SK-N-SH treated with all-trans-retinoic acid at 6 μM for 48 hours (cell line): ENCODE data around the gene PRF1.

ENCODE experiments used
- ARNTL ChIP-seq: fragments of 450-650 bp; formaldehyde crosslinking; IDR thresholded peaks from 2 replicates; pipeline ENCODE4 v1.5.0; 2020; ENCODE audit warnings: low read depth, mild to moderate bottlenecking, moderate library complexity, borderline replicate concordance
- CSDC2 ChIP-seq: fragments of 250-450 bp; sonication (Bioruptor Pico); IDR thresholded peaks from 2 replicates; pipeline ENCODE4 v1.5.0; 2020; ENCODE audit warnings: mild to moderate bottlenecking, moderate library complexity
- OSR1 ChIP-seq: fragments of 250-450 bp; sonication (Bioruptor Pico); IDR thresholded peaks from 2 replicates; pipeline ENCODE4 v1.8.0; 2022; ENCODE audit warnings: moderate library complexity, mild to moderate bottlenecking, inconsistent platforms
- PPARA ChIP-seq: fragments of 250-450 bp; sonication (Bioruptor Pico); IDR thresholded peaks from 2 replicates; pipeline ENCODE4 v1.5.0; 2020; ENCODE audit warnings: mild to moderate bottlenecking, borderline replicate concordance
- SNAI2 ChIP-seq: fragments of 250-450 bp; sonication (Bioruptor Pico); IDR thresholded peaks from 2 replicates; pipeline ENCODE4 v1.5.0; 2020; ENCODE audit warnings: mild to moderate bottlenecking, moderate library complexity
- TCF4 ChIP-seq: fragments of 250-450 bp; sonication (Bioruptor Pico); IDR thresholded peaks from 2 replicates; pipeline ENCODE4 v1.8.0; 2021; ENCODE audit warnings: mild to moderate bottlenecking, moderate library complexity, borderline replicate concordance
- ZC3H10 ChIP-seq: fragments of 250-450 bp; sonication (Bioruptor Pico); IDR thresholded peaks from 2 replicates; pipeline ENCODE4 v1.5.1; 2021; ENCODE audit warnings: mild to moderate bottlenecking, moderate library complexity
- ZFP3 ChIP-seq: fragments of 250-450 bp; sonication (Bioruptor Pico); IDR thresholded peaks from 2 replicates; pipeline ENCODE4 v1.5.0; 2020; ENCODE audit warnings: mild to moderate bottlenecking, moderate library complexity
- ZFP30 ChIP-seq: fragments of 450-650 bp; formaldehyde crosslinking; IDR thresholded peaks from 2 replicates; pipeline ENCODE4 v1.5.0; 2022; ENCODE audit warnings: mild to moderate bottlenecking, moderate library complexity
- ZNF70 ChIP-seq: fragments of 450-650 bp; formaldehyde crosslinking; IDR thresholded peaks from 2 replicates; pipeline ENCODE4 v1.5.0; 2020; ENCODE audit warnings: mild to moderate bottlenecking, moderate library complexity
- ZNF8 ChIP-seq: fragments of 450-650 bp; formaldehyde crosslinking; IDR thresholded peaks from 2 replicates; pipeline ENCODE4 v1.5.0; 2020; ENCODE audit warnings: mild to moderate bottlenecking, moderate library complexity
- TF ChIP-seq, protein P1 (sequence below): fragments of 250-450 bp; sonication (Bioruptor Pico); IDR thresholded peaks from 2 replicates; pipeline ENCODE4 v1.5.1; 2020; ENCODE audit warnings: low read depth, mild to moderate bottlenecking, moderate library complexity
- TF ChIP-seq, protein P2 (sequence below): fragments of 250-450 bp; sonication (Bioruptor Pico); IDR thresholded peaks from 2 replicates; pipeline ENCODE4 v1.5.0; 2020; ENCODE audit warnings: mild to moderate bottlenecking, moderate library complexity
- TF ChIP-seq, protein P3 (sequence below): fragments of 250-450 bp; sonication (Bioruptor Pico); IDR thresholded peaks from 2 replicates; pipeline ENCODE4 v1.8.0; 2020; ENCODE audit warnings: mild to moderate bottlenecking, moderate library complexity, borderline replicate concordance

GRCh38 chr10:70575486-70575873 lies 27.1 kb downstream of the PRF1 start:
- TF ChIP-seq TCF4 (CRISPR knock-in tag) (no peak), SNAI2 (CRISPR knock-in tag) (no peak), PPARA (CRISPR knock-in tag) (no peak), ZFP30 (CRISPR knock-in tag) (no peak), CSDC2 (CRISPR knock-in tag) (no peak), ZNF70 (CRISPR knock-in tag) (no peak), ARNTL (CRISPR knock-in tag) (no peak), ZC3H10 (CRISPR knock-in tag) (no peak), OSR1 (CRISPR knock-in tag) (no peak), ZNF8 (no peak), ZFP3 (CRISPR knock-in tag) (no peak)
- TF ChIP-seq, protein P1, sequence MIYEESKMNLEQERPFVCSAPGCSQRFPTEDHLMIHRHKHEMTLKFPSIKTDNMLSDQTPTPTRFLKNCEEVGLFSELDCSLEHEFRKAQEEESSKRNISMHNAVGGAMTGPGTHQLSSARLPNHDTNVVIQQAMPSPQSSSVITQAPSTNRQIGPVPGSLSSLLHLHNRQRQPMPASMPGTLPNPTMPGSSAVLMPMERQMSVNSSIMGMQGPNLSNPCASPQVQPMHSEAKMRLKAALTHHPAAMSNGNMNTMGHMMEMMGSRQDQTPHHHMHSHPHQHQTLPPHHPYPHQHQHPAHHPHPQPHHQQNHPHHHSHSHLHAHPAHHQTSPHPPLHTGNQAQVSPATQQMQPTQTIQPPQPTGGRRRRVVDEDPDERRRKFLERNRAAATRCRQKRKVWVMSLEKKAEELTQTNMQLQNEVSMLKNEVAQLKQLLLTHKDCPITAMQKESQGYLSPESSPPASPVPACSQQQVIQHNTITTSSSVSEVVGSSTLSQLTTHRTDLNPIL (CRISPR knock-in tag): no peak
- TF ChIP-seq, protein P2, sequence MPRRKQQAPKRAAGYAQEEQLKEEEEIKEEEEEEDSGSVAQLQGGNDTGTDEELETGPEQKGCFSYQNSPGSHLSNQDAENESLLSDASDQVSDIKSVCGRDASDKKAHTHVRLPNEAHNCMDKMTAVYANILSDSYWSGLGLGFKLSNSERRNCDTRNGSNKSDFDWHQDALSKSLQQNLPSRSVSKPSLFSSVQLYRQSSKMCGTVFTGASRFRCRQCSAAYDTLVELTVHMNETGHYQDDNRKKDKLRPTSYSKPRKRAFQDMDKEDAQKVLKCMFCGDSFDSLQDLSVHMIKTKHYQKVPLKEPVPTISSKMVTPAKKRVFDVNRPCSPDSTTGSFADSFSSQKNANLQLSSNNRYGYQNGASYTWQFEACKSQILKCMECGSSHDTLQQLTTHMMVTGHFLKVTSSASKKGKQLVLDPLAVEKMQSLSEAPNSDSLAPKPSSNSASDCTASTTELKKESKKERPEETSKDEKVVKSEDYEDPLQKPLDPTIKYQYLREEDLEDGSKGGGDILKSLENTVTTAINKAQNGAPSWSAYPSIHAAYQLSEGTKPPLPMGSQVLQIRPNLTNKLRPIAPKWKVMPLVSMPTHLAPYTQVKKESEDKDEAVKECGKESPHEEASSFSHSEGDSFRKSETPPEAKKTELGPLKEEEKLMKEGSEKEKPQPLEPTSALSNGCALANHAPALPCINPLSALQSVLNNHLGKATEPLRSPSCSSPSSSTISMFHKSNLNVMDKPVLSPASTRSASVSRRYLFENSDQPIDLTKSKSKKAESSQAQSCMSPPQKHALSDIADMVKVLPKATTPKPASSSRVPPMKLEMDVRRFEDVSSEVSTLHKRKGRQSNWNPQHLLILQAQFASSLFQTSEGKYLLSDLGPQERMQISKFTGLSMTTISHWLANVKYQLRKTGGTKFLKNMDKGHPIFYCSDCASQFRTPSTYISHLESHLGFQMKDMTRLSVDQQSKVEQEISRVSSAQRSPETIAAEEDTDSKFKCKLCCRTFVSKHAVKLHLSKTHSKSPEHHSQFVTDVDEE (CRISPR knock-in tag): no peak
- TF ChIP-seq, protein P3, sequence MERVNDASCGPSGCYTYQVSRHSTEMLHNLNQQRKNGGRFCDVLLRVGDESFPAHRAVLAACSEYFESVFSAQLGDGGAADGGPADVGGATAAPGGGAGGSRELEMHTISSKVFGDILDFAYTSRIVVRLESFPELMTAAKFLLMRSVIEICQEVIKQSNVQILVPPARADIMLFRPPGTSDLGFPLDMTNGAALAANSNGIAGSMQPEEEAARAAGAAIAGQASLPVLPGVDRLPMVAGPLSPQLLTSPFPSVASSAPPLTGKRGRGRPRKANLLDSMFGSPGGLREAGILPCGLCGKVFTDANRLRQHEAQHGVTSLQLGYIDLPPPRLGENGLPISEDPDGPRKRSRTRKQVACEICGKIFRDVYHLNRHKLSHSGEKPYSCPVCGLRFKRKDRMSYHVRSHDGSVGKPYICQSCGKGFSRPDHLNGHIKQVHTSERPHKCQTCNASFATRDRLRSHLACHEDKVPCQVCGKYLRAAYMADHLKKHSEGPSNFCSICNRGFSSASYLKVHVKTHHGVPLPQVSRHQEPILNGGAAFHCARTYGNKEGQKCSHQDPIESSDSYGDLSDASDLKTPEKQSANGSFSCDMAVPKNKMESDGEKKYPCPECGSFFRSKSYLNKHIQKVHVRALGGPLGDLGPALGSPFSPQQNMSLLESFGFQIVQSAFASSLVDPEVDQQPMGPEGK (CRISPR knock-in tag): no peak
